ENCODE data around the gene SMARCE1.

SMARCE1 gene

DNA sequence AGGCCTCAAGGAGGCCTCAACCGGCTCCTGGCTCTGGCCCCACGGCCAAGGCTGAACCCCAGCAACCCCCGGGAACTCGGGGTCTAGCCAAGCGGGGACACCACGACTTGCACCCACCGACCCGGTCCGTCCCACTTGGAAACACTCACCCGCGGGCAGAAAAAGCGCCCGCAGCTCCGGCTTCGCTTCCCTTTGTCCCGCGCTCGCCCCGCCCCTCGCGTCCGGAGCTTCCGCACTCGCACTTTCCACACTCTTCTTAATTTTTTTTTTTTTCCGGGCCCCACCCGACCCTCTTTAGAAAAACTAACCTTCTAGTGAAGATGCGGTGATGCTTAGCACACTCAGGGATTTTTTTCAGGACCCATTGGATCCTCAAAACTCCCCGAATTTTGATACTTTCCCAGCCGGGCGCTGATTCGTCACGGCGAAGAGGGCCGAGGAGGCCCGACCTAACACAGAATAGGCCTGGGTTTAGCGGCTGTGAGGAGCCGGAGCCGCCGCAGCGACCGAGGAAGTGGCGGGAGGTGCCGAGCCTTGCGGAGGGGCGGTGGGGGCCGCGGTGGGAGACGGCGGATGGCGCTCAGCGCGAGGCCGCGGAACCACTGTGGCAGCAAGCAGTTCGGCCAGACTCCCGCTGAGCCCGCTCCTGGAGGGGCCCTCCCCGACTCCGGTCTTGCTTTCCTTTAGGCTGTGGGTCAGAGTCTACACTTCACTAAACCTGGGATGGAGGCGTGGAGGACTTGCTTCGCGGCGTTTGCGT lies at the start of gene SMARCE1:
SMARCE1 (minus strand) TSS at position 195 of the 760 bp plus-strand sequence. CDS start 2,016 bp downstream, outside the sequence.
- peak; percentile 75 for DNase-seq

DNA sequence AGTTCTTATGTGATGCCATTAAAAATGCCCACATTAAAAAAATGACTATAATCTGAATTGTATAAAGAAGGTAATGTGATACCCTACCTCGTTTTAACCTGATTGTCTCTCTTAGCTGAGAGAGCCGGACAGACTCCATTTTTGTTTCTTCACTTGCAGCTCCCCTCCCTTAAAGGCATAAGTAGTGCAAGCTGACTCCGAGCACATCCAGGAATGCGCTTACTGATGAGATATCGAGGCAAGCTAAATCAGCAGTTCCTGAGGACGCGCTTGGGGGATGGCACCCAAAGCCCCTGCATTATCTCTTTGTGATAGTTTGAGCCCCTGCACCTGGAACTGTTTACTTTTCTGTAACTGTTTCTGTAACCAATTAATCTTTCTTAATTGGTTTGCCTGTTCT lies 49.7 kb upstream of the SMARCE1 start:
- no peak for DNase-seq

DNA sequence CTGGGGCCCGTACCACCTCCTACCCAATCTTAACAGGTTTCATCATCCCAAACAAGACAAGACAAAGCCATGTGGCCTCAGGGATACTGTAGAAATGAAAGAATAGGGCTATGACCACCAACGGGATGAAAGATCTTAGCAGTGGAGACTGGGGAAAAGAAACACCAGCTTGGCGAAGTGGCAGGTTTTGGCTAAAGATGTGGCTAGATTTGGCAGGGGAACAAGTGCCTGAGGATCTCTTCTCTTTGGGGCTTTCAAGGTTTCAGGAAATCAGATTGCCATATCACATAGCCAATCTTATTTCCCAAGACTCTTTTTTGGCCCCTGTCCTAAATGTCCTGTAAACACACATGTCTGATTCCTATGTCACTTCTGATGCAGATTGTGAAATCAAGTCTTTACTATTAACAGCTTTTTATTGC lies 49.0 kb upstream of the SMARCE1 start:
- DNase-seq, result no peak

DNA sequence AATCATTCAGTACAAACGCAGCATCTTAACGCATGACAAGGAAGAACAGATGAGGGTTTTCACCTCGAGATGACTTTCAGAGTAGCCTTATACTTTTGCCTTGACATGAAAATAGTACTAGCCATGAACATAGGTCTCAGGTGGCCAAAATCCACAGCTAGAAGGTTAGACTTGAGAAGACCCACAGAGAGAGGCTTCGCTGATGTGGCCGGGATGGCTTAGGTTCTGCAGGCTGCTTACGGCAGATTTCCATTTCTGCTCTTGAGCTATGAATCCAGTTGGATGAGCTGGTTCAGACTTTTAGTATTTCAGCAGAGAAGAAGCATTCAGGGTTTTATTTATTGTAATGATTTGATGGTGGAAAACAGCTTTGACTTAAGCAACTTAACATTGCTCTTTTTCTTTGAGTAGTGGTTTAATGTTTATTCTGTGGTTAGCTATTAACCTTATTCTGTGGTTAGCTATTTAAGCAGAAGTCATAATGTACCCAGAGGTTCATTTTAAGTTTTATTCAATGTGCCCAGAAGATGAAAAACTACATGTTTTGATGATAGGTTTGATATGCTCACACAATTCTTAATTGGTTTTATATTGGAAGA lies 48.4 kb upstream of the SMARCE1 start:
- no peak for DNase-seq

DNA sequence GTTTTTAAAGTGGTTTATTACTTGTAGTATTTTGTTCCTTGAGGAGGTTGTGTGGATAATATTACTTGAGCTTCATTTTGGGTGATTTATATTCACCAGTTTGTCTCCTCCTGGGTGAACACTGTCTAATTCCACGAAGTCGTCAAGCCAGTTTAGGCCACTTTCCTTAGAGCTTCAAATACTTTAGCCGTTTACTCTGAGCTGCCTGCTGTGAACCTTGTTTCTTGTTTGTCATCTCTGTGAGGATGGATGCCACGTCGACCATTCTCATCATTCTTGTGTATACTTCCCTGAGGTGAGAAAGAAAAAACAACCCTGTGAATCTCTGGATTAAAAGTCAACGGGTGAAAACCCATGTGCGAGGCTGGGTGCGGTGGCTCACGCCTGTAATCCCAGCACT lies 47.0 kb upstream of the SMARCE1 start:
- DNase-seq, result no peak

DNA sequence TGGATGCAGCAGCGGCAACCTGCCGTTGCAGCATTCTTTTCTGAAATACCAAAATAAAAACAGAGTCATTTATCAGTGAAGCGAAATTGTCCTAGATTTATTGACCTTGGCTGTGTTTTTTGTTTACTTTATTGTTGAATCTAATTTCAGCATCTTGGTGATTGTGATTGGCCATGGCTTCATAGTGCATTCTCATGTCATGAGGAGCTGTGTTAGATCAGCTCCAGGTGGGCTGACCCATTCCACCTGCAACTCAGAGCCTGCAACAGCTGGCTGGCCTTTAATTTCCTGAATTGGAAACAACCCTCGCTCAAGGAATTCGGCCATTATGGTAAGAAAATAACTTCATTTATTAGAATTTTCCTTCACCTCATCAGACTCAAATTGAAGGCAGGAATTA lies 39.5 kb upstream of the SMARCE1 start:
- no peak for DNase-seq

DNA sequence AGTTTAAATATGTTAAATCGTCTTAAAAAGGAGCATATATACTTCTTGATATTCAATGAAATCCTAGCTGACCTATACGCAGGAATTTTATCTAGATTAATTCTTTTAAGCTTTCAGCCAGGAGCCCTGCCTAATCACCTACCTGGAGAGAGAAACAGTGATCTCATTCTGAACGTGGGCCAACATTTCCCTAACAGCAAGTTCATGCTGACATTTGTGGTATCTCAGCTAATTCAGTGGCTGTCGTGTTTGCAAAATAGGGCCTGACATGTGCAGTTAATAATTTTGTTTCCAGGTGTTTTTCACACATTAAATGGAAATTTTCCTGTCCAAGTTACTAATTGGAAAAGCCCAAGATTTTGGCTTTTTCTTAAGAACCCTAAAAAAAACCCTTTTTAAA lies 38.6 kb upstream of the SMARCE1 start:
- no peak for DNase-seq

DNA sequence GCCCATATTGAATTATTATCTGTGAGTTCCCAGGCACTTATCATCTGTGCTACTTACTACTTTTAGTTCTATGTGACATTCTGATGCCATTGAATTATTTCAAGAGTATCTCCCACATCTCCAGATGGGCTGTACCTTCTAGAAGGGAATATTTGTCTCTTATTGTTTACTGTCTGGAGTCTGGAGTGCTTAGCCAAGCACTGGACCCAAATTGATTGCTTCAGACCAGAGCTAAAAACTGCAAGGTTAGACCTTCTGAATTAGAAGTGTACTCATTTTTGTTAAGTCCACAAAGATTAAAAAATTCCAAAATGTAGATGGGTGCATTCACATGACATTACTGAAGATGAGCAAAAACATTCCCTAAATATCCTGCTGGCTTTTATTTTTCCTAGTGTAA lies 33.4 kb upstream of the SMARCE1 start:
- no peak for DNase-seq

DNA sequence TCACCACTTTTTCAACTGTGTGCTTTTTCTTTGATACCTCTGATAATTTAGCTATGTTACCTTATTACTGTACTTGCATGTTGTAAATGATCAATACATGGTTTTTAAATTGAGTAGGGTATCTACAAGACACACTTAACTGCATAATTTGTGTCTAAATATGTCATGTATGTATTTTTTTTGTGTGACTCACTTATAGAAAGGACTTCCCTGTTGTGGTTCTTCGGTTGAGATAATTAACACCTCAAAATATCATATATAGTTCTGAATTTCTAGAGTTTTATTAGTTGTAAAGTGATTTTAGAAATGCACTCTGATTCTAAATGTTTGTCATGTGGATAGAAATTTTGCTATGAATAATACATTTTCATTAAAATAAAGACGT lies 31.9 kb upstream of the SMARCE1 start:
- no peak for DNase-seq

DNA sequence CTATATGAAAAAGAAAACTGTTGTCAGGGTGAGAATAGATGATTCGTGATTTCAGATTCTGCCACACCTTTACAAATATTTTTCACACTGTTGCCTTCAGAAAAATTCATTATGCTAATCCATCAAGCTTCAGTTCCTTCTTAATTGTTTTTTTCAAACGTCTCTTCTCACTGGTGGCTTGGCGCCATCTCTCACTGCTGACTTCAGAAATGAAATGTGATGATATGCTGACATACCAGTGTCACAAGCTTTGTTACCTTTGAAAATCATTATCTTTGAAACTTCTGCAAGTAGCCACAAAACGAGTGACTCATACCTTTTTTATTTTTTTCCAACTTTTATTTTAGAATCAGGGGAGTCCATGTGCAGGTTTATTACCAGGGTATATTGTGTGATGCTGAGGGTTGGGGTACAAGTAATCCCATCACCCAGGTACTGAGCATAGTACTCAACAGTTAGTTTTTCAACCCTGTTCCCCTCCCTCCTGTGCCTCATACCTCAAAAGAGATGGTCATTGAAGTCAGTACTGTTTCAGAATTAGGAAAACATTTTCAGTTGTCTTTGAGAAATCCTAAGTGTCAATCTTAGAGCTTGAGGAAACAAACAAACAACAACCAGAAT lies 31.4 kb upstream of the SMARCE1 start:
- no peak for DNase-seq

DNA sequence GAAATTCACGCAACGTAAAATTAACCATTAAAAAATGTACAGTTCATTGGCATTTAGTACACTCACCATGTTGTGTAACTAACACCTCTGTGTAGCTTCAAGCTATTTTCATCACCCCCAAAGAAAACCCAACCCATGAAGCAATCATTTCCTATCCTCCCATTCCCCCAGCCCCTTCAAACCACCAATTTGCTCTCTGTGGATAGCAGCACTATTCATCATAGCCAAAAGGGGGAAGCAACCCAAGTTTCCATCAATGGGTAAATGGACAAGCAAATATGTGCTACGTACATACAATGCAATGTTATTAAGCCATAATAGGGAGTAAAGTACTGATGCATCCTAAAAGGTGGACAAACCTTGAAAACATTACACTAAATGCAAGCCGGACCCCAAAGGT lies 28.3 kb upstream of the SMARCE1 start:
- DNase-seq, result no peak

DNA sequence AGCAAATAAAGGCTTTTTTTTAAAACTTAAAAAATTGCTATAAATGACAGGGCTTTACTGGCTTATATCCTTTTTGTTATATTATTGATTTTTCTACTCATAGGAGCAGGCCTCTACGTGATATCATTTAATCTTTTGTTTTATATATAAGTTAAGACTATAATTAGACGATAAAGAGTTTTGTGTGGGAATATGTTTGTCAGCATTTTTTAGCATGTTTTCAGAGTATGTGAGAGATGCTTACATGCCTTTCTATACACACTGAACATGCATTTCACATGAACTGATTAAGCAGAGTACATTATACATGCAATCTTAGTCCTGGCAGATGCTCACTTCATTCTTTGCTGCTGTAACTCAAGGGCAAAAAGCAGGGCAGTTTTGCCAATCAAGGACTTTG lies 25.0 kb upstream of the SMARCE1 start:
- no peak for DNase-seq

DNA sequence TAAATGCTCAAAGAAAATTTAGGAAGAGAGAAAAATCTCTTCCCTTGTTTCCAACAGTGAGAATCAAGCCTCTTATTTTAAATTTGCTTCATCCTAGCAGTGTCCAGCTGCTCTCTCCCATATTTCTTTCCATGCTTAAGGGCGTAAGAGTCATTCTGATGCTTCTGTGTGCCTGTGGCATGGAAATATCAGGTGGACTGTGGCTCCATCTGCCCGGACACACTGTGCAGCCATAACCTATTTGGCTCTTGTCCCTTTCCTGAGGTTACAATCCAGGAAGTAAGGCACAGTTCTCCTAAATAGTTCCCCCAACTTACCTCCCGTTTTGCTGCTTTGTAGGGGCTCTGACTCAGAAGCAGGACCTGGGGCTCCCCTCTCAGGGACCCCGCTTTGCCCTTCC lies 23.7 kb upstream of the SMARCE1 start:
- no peak for DNase-seq

DNA sequence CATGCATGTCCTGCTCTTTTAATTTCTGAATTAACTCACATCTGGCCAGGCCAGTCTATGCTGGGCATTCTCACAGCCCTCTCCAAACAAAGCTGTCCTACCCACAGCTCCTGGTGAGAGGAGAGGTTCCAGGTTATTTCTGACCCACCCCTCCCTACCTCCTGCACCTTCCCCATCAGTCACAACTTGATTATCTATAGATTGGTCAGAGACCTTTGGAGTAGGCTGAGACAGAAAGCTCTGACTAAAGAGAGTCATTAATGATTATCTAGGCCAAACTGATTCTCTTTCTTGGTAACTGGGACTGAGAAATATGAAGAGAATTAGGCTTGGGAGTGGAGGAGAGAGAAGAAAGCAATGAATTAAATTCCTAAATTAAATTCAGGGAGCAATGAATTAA lies 18.7 kb upstream of the SMARCE1 start:
- no peak for DNase-seq

DNA sequence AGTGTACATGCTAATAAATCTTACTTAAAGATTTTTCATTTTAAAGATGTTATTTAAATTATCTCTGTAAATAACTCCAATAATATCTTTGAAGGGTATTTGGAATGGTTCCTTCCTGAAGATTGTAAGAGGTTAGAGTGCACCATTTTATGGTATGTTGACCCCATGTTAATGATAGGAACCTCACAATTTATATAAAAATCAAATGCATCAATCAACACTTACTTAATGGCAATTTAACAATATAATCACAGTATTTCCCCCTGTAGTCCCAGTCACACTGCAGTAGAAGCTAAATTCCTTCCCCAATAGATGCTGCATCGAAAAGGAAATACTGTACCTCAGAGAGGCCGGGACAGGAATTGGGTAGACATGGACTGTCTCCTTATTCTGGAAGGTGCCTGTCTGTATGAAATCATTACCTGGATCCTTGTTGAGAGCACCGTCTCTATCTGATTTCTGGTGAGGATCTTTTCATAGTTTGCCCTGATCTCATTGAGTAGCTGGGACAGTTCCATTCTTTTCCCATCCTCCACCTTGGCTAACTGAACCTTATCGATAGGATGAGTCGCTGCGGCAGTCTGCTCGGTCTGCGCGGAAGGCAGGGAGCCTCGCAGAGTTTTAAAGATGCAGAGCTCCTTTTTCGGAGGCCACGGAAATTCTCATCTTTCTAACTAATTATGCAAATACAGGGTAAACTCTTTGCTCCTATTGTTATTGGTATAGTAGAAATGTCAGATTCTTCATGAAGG lies 17.1 kb upstream of the SMARCE1 start, which contains the start of gene KRT222:
KRT222 (minus strand) TSS at position 596 of the 752 bp plus-strand sequence; CDS start at position 518, 78 bp downstream.
- no peak for DNase-seq

DNA sequence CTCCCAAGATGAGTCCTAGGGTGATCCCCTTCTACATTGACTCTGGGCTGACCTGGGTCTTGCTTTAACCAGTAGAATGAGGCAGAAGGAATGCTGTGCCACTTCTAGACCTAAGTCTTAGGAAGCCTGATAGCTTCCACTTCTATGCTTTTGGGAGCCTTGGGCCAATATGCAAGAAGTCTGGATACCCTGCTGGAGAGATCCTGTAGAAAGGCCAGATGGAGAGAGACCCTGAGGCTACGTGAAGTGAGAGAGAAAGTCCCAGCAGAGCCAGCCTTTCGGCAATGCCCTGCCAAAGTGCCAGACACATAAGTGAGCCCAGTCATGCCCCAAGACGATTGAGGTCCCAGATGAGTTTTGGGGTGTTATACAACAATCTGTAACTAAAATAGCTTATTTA lies 15.6 kb upstream of the SMARCE1 start:
- DNase-seq, result no peak

DNA sequence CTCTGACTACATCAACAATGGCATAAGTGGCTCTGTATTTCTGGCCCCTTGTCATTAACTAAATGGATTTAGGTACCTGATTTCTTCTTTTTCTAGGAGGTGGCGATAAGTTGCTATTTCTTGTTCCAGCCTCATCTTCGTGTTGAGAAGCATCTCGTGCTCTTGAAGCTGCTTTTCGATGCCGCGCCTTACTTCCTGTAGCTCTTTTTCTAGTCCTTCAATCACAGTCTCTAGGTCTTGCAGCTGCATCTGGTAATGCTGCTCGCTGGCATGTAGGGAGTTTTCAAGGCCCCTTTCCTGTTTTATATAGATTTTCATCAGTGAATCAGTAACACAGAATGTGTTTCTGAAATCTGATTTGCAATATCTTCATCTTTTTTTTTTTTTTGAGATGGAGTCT lies 12.3 kb upstream of the SMARCE1 start:
- DNase-seq, result no peak

DNA sequence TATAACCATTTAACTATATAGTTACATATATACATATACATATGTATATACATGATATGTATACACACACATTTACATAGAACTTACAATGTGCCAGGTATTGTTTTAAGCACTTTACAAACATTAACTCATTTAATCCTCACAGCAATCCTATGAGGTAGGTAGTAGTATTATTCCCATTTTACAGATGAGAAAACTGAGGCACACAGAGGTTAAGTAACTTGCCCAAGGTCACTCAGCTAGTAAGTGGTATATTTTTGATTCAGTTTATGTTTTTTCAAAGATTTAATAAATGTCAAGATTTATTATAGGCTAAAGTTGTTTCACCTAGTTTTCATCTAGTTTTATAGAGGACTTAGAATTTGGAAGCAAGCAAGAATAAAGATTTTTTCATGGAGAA lies 10.8 kb upstream of the SMARCE1 start:
- no peak for DNase-seq

DNA sequence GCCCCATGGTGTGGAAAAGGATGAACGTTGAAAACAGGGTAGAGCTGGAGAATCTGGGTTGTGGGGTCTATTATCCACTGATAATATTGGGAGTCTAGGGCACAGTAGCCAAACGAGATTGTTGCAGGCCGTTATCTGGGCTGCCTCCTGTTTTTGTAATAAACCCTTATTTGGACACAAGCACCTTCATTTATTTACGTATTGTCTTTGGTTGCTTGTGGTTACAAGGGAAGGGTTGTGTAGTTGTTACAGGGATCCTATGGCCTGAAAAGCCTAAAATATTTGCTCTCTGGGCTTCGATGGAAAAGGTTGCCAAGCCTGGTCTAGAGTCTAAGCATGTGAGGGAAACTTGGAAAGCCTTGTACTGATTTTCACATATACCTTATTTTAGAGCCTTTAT lies 4.3 kb upstream of the SMARCE1 start:
- no peak for DNase-seq

DNA sequence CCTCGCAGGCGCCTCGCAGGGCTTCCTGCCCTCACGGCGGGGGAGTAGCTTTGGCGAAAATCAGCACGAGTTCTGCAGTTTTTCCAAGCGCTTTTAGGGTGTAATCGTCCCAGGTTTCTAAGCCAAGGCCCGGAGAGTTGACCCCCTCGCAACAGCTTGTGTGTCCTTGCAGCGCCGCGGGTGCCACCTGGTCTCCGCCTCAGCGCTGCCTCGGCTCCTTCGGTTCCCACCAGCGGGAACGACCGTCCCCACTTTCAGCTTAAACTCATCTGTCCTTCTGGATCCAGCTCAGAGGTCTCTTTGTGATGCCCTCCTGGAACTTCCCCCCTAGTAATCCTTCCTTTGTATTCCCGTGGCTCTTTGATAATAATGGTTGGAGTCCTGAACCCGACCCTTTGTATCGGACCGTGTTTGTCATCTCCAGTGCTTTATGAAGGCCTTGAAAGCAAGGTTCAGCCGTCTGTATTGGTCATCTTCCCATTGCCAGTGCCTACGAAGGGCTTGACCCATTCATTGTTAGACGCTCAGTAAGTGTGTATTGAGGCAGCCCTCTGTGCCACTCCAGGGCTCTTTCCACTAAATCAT lies 858 bp upstream of the SMARCE1 start:
- DNase-seq, result no peak

DNA sequence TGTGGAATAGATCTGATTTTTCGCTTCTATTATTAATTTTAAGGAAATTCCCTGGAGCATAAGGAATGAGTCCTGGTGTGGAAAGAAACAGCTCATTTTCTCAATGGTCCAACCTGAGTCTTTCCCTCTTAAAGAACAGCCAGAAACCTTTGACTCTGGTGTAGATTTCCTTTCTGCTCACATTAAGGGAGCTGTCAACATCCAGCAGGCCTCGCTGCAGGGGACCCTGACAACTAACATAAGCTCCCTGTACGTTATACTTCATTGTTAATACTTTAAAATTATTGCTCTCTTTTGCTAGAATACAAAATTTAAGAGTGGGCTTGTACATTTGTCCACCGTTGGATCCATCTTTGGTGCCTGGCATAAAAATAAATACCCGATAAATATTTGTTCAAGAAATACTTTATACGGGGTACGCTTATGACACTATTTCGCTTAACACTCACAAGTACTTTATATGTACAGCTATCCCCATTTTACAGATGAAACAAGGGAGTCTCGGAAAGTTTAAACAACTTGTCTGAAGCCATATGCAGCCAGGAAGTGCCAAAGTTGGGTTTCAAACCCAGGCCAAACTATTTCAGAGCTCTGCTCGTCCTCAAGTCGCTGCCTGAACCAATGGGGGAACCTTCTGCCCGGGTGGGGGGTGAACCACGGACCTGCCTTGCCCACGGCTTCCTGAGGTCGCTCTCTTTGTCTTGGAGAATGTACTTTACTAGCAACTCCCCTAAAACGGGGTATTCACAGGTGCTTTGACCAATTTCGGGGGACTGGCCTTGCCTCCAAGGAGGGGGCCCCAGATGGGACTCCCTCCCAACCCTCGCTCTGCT lies 611 bp downstream of the SMARCE1 start:
- peak; percentile 41 for DNase-seq

DNA sequence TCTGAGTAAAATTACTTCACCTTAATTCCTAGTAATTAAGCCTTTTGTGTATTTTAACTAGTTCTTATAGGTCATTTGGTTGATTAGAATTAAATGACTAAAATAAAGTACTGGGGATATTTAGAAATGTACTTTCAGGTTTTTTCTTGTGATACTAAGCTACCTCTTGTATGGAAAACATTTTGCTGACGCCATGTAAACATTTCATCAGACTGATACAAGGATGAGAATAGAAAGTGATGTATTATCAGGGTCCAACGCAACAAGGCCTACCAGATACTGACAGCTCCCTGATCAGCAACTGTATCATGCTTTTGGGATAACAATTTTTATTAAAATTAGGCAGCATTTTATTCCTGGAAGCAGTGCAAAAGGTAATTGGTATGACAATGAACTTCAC lies 1.7 kb downstream of the SMARCE1 start:
- no peak for DNase-seq

Measured in CD4-positive, alpha-beta T cell treated with Interferon gamma for 1 hour (primary cell).